Measurements from ENCODE around the gene MYH10. TPM values are rescaled to one million over a fixed set of nuclear protein-coding genes. Genes with fewer than 3 reads are reported as not detected.

MYH10 gene
- total and polyA plus RNA-seq, 9 of the 15 experiments (the other 6 are each of a cell fraction or from before 2014, with no cell fraction given): 16.3 to 95.3 (median 39.7) TPM

- TF ChIP-seq BRF2 (IDR thresholded peaks at IDR 0.05; ENCODE audit: borderline replicate concordance, insufficient read depth, insufficient read length) (no peak), ZNF282 (CRISPR knock-in tag; IDR thresholded peaks at IDR 0.05) (no peak)
These were observed 16.7 kb upstream of the MYH10 start (continued) for GRCh38 chr17:8647202-8647601.

GRCh38 chr17:8644507-8644902 lies 14.0 kb upstream of the MYH10 start:
- Histone ChIP-seq H3K9ac (ENCODE audit: insufficient read depth in 1 of 2, low read depth in 2 of 2, low read length in 2 of 2) (no peak overlapping the region), H3K4me3 (no peak overlapping the region), H3K27me3 (ENCODE audit: control insufficient read depth in 2 of 2, insufficient read depth in 2 of 2, low read length in 2 of 2) (peaks cover 12 to 35% of the 10 kb centered on the region in 2 experiments; a peak in 4 of 5 replicates), H3K9me3 (replicated peaks; ENCODE audit: control insufficient read depth, insufficient read depth, low read depth, low read length) (no peaks in the 10 kb centered on the region), H3K9me1 (ENCODE audit: control insufficient read depth, insufficient read depth, low read length) (no peaks in the 10 kb centered on the region), H3K79me2 (ENCODE audit: control insufficient read depth, insufficient read depth, low read length) (no peaks in the 10 kb centered on the region), H3K4me1 (replicated peaks in 1 of 2; ENCODE audit: control insufficient read depth in 2 of 2, insufficient read depth in 2 of 2, low read length in 2 of 2) (no peaks in the 10 kb centered on the region), H3K4me2 (ENCODE audit: insufficient read depth, low read length) (no peak overlapping the region), H3K36me3 (ENCODE audit: control insufficient read depth, insufficient read depth, low read length) (no peaks in the 10 kb centered on the region), H3K27ac (ENCODE audit: extremely low read depth, low read depth, low read length) (no peak overlapping the region), H4K20me1 (replicated peaks; ENCODE audit: control insufficient read depth, insufficient read depth, low read length) (no peaks in the 10 kb centered on the region), H2AFZ (ENCODE audit: low read depth, low read length) (no peak overlapping the region)
- intact Hi-C loops (cut with micrococcal nuclease) (no loop called here), in situ Hi-C loops (cut with MboI) (no loop called here)
- ATAC-seq (no peak), FAIRE-seq (no peak), DNase-seq (ENCODE audit: extremely low read depth in 1 of 4, low spot score in 3 of 4) (no peak)
- 14% methylated on average over 2 of the region's 4 CpGs for WGBS (ENCODE audit: insufficient coverage, low coverage, missing lambda C conversion rate)
- POLR2A ChIA-PET: no interaction called here
- no TSS peak for BruUV-seq (replicated peaks)
- CTCF ChIA-PET (ENCODE audit: low intra/inter-chr PET ratio): no interaction called here
- TF ChIP-seq ZNF121 (CRISPR knock-in tag; conservative IDR thresholded peaks at IDR 0.05) (no peak), MBD1 (CRISPR knock-in tag; IDR thresholded peaks at IDR 0.05) (no peak), TOE1 (IDR thresholded peaks at IDR 0.05; ENCODE audit: borderline replicate concordance) (no peak), TOE1 (CRISPR knock-in tag; IDR thresholded peaks at IDR 0.05; ENCODE audit: borderline replicate concordance, low read depth) (no peak), RBM17 (IDR thresholded peaks at IDR 0.05; ENCODE audit: borderline replicate concordance, low read depth, low read length) (no peak), NCOA1 (IDR thresholded peaks at IDR 0.05; ENCODE audit: low read depth) (no peak), C11orf30 (IDR thresholded peaks at IDR 0.05; ENCODE audit: low read depth) (no peak), CEBPB (tag; IDR thresholded peaks at IDR 0.05) (peak; percentile 71), MNT (conservative IDR thresholded peaks at IDR 0.05) (no peak), LCOR (CRISPR knock-in tag; IDR thresholded peaks at IDR 0.05) (no peak), ZBTB17 (CRISPR knock-in tag; IDR thresholded peaks at IDR 0.05) (no peak), CEBPG (CRISPR knock-in tag; IDR thresholded peaks at IDR 0.05) (no peak), CEBPG (tag; conservative IDR thresholded peaks at IDR 0.05 in 1 of 2, IDR thresholded peaks at IDR 0.05 in 1 of 2) (peak in 1 of 2 experiments; percentile 62; a peak in 1 of 4 replicates), ZBTB1 (CRISPR knock-in tag; IDR thresholded peaks at IDR 0.05; ENCODE audit: borderline replicate concordance, low read depth) (no peak), CBX5 (IDR thresholded peaks at IDR 0.05; ENCODE audit: borderline replicate concordance, low read depth) (no peak), FOXM1 (IDR thresholded peaks at IDR 0.05; ENCODE audit: low read depth) (no peak), FOXM1 (CRISPR knock-in tag; IDR thresholded peaks at IDR 0.05; ENCODE audit: low read depth) (no peak), GTF2E2 (tag; IDR thresholded peaks at IDR 0.05) (no peak)

Measured in K562 (cell line).